H9 (cell line): ENCODE measurements around the gene ZC3H10. TPM values are rescaled to one million over a fixed set of nuclear protein-coding genes. Genes with fewer than 3 reads are reported as not detected.

Experiments
- DNase-seq: peaks from one replicate; pipeline ENCODE4 v3.0.0-alpha.2; 2017
- H2AFZ ChIP-seq: one replicate; pipeline ENCODE4 v1.6.1; 2013; ENCODE audit warnings: mild to moderate bottlenecking, low read length, control low read depth, moderate library complexity
- H2AK5ac ChIP-seq: 2 replicates; pipeline ENCODE4 v1.6.1; 2013; ENCODE audit warnings: low read length, control low read depth, mixed read lengths; ENCODE audit not compliant: insufficient read length
- H2BK120ac ChIP-seq: one replicate; pipeline ENCODE4 v1.6.1; 2013; ENCODE audit warnings: low read depth, mild to moderate bottlenecking, low read length, control low read depth, inconsistent platforms; ENCODE audit not compliant: poor library complexity, severe bottlenecking
- H2BK12ac ChIP-seq: 2 replicates; pipeline ENCODE4 v1.6.1; 2013; ENCODE audit warnings: low read length, control low read depth, mixed read lengths, low read depth; ENCODE audit not compliant: insufficient read length
- H2BK15ac ChIP-seq: 2 replicates; pipeline ENCODE4 v1.6.1; 2013; ENCODE audit warnings: low read depth, low read length, control low read depth
- H2BK20ac ChIP-seq: one replicate; pipeline ENCODE4 v1.6.1; 2013; ENCODE audit warnings: low read depth, mild to moderate bottlenecking, low read length, control low read depth, inconsistent platforms; ENCODE audit not compliant: poor library complexity, severe bottlenecking
- H2BK5ac ChIP-seq: 2 replicates; pipeline ENCODE4 v1.6.1; 2013; ENCODE audit warnings: low read length, control low read depth, mixed read lengths; ENCODE audit not compliant: insufficient read length
- H3K14ac ChIP-seq: 2 replicates; pipeline ENCODE4 v1.6.1; 2013; ENCODE audit warnings: low read length, control low read depth; ENCODE audit not compliant: insufficient read depth
- H3K18ac ChIP-seq: 2 replicates; pipeline ENCODE4 v1.6.1; 2013; ENCODE audit warnings: low read depth, mild to moderate bottlenecking, mixed read lengths, low read length, control low read depth; ENCODE audit not compliant: insufficient read length
- H3K23ac ChIP-seq: 2 replicates; pipeline ENCODE4 v1.6.1; 2013; ENCODE audit warnings: low read length, control low read depth, mixed read lengths, low read depth; ENCODE audit not compliant: insufficient read length
- H3K23me2 ChIP-seq: 2 replicates; pipeline ENCODE4 v1.6.1; 2013; ENCODE audit warnings: low read depth, mild to moderate bottlenecking, mixed read lengths, low read length, control low read depth; ENCODE audit not compliant: insufficient read length, poor library complexity, severe bottlenecking
- H3K27ac ChIP-seq: 2 replicates; pipeline ENCODE4 v1.5.1; 2013; ENCODE audit warnings: low read length, control low read depth, mixed read lengths, low read depth; ENCODE audit not compliant: insufficient read length
- H3K27me3 ChIP-seq: 2 replicates; pipeline ENCODE4 v1.6.1; 2013; ENCODE audit warnings: low read length, control low read depth, inconsistent platforms; ENCODE audit not compliant: insufficient read depth
- H3K4ac ChIP-seq: 2 replicates; pipeline ENCODE4 v1.6.1; 2013; ENCODE audit warnings: low read depth, mild to moderate bottlenecking, control low read depth, inconsistent platforms, low read length, moderate library complexity
- H3K4me1 ChIP-seq: 2 replicates; pipeline ENCODE4 v1.6.1; 2013; ENCODE audit warnings: low read length, control low read depth, inconsistent platforms; ENCODE audit not compliant: insufficient read depth
- H3K4me2 ChIP-seq: 2 replicates; pipeline ENCODE4 v1.6.1; 2013; ENCODE audit warnings: low read length, control low read depth, mixed read lengths; ENCODE audit not compliant: insufficient read length, insufficient read depth
- H3K56ac ChIP-seq: 2 replicates; pipeline ENCODE4 v1.6.1; 2013; ENCODE audit warnings: low read depth, mild to moderate bottlenecking, mixed read lengths, low read length, control low read depth; ENCODE audit not compliant: insufficient read length
- H3K79me1 ChIP-seq: 2 replicates; pipeline ENCODE4 v1.6.1; 2013; ENCODE audit warnings: low read depth, mild to moderate bottlenecking, moderate library complexity, low read length, control low read depth, inconsistent platforms; ENCODE audit not compliant: insufficient read depth, poor library complexity, severe bottlenecking
- H3K79me2 ChIP-seq: 2 replicates; pipeline ENCODE4 v1.6.1; 2013; ENCODE audit warnings: low read length, control low read depth, inconsistent platforms; ENCODE audit not compliant: insufficient read depth
- H3K9ac ChIP-seq: 2 replicates; pipeline ENCODE4 v1.6.1; 2013; ENCODE audit warnings: low read length, control low read depth, mixed read lengths; ENCODE audit not compliant: insufficient read length; ENCODE audit errors: extremely low read depth
- H3K9me3 ChIP-seq: one replicate; pipeline ENCODE4 v1.6.1; 2013; ENCODE audit warnings: low read depth, low read length, inconsistent platforms; ENCODE audit not compliant: control insufficient read depth
- H3T11ph ChIP-seq: one replicate; pipeline ENCODE4 v1.6.1; 2013; ENCODE audit warnings: mild to moderate bottlenecking, low read length, control low read depth, inconsistent platforms
- H4K20me1 ChIP-seq: one replicate; pipeline ENCODE4 v1.6.1; 2013; ENCODE audit not compliant: control insufficient read depth, insufficient read length, insufficient read depth
- H4K5ac ChIP-seq: 2 replicates; pipeline ENCODE4 v1.6.1; 2013; ENCODE audit warnings: low read depth, mild to moderate bottlenecking, mixed read lengths, low read length, control low read depth; ENCODE audit not compliant: insufficient read length
- H4K8ac ChIP-seq: replicated peaks from 2 replicates; pipeline ENCODE4 v1.6.1; 2013; ENCODE audit warnings: low read length, control low read depth, mixed read lengths, low read depth; ENCODE audit not compliant: insufficient read length
- H4K91ac ChIP-seq: 2 replicates; pipeline ENCODE4 v1.6.1; 2013; ENCODE audit warnings: low read depth, mild to moderate bottlenecking, moderate library complexity, mixed read lengths, low read length, control low read depth; ENCODE audit not compliant: insufficient read length
- H3K27ac Mint-ChIP-seq, 3 experiments: 2 replicates in 2 of 3; 3 replicates in 1 of 3; pipeline ENCODE4 v1.8.0; 2020 to 2021; ENCODE audit warnings: mixed read lengths in 3 of 3, mild to moderate bottlenecking in 1 of 3, moderate library complexity in 1 of 3
- H3K27me3 Mint-ChIP-seq: 2 replicates; pipeline ENCODE4 v1.8.0; 2021; ENCODE audit warnings: low read depth, mild to moderate bottlenecking, moderate library complexity, mixed read lengths
- H3K36me3 Mint-ChIP-seq, 3 experiments: 2 replicates in 2 of 3; 3 replicates in 1 of 3; pipeline ENCODE4 v1.8.0; 2020 to 2021; ENCODE audit warnings: low read depth in 3 of 3, mixed read lengths in 3 of 3; ENCODE audit not compliant: insufficient read depth in 1 of 3
- H3K4me1 Mint-ChIP-seq, 2 experiments: 2 replicates each; pipeline ENCODE4 v1.8.0; 2020; ENCODE audit warnings: mixed read lengths in 2 of 2
- H3K4me3 Mint-ChIP-seq, 2 experiments: 2 replicates in 1 of 2; 3 replicates in 1 of 2; pipeline ENCODE4 v1.8.0; 2020 to 2021; ENCODE audit warnings: mild to moderate bottlenecking in 2 of 2, mixed read lengths in 2 of 2, moderate library complexity in 1 of 2
- H3K9me3 Mint-ChIP-seq, 2 experiments: 2 replicates in 1 of 2; 3 replicates in 1 of 2; pipeline ENCODE4 v1.8.0; 2020; ENCODE audit warnings: mild to moderate bottlenecking in 2 of 2, mixed read lengths in 2 of 2, moderate library complexity in 1 of 2
- CTCF ChIP-seq: fragments of 200-600 bp; sonication (generic); conservative IDR thresholded peaks from 3 replicates; pipeline ENCODE4 v1.8.0; 2021; ENCODE audit warnings: antibody characterized with exemption, mild to moderate bottlenecking
- WGBS: extraction: QIAGEN DNeasy Blood & Tissue Kit; methylation state at CpG from one replicate; pipeline ENCODE4 v1.1.7; 2013; ENCODE audit warnings: missing lambda C conversion rate, low lambda C conversion rate, mixed read lengths; ENCODE audit not compliant: insufficient read length; ENCODE audit errors: extremely low coverage; 5-methylcytosine and 5-hydroxymethylcytosine counted together
- total RNA-seq: library from RNA; stranded (reverse); gene quantifications from 2 replicates; pipeline ENCODE4 v1.2.1, GENCODE V29; 2021

ZC3H10 gene
- total RNA-seq, 1 experiment from 2014 or later = 9.4 TPM

DNA sequence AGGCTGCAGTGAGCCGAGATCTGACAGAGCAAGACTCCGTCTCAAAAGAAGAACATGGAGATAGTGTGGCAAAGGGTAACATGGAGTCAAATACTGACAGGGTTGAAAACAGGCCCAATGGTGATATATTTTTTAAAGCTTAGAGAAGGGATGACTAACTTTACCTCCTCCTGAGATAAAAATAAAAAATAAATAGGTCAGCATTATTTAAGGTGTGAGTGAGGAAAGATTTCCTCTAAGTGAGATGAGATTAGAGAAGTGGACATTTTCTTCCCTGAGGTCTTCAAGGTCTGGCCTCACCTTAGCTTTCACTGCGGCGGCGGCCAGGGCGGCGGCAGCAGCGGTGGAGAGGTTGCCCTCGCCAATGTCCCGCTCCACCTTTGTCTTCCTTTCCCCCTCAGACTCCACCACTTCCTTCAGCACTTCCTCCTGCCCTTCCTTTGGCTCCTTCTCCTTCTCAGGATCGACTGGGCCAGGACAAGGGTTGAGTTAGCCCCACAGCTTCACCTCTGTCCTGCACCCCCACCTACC is 51.2 kb downstream of the ZC3H10 start:
- no peaks in the 10 kb centered on the region for H4K20me1 ChIP-seq
- no peak overlapping the region for H3K18ac ChIP-seq
- no peaks in the 10 kb centered on the region for H3K9me3 Mint-ChIP-seq
- H3K27me3 ChIP-seq = no peaks in the 10 kb centered on the region
- peak overlapping the region in 1 of 3 experiments; percentile 76; a peak in 2 of 7 replicates for H3K27ac Mint-ChIP-seq
- no peaks in the 10 kb centered on the region for H3K9me3 ChIP-seq
- WGBS = no CpG with 5 or more reads among the region's 11 CpGs
- H3K4ac ChIP-seq = no peak overlapping the region
- peaks cover 1% of the 10 kb centered on the region; the same call in 1 of the 2 replicates for H3K27me3 Mint-ChIP-seq
- H2BK20ac ChIP-seq = no peak overlapping the region
- H3K14ac ChIP-seq = no peak overlapping the region
- H3K4me3 Mint-ChIP-seq = no peak overlapping the region; a peak in 1 of 5 replicates
- H3K4me1 ChIP-seq = no peaks in the 10 kb centered on the region
- no peaks in the 10 kb centered on the region for H3K79me2 ChIP-seq
- TF ChIP-seq CTCF = no peak
- no peaks in the 10 kb centered on the region for H3K4me1 Mint-ChIP-seq
- H3K27ac ChIP-seq = no peak overlapping the region
- H3K23me2 ChIP-seq = no peaks in the 10 kb centered on the region
- DNase-seq = no peak
- no peak overlapping the region for H2BK12ac ChIP-seq
- no peak overlapping the region for H3K4me2 ChIP-seq
- no peaks in the 10 kb centered on the region for H3K79me1 ChIP-seq
- no peak overlapping the region for H2BK15ac ChIP-seq
- no peak overlapping the region for H4K8ac ChIP-seq
- peaks cover 61 to 93% (median 89%) of the 10 kb centered on the region in 3 experiments for H3K36me3 Mint-ChIP-seq
- no peak overlapping the region for H3K23ac ChIP-seq
- H2BK5ac ChIP-seq = no peak overlapping the region
- no peak overlapping the region for H4K5ac ChIP-seq
- no peak overlapping the region for H4K91ac ChIP-seq
- H3K9ac ChIP-seq = no peak overlapping the region
- no peak overlapping the region for H3T11ph ChIP-seq
- no peak overlapping the region for H2BK120ac ChIP-seq
- no peak overlapping the region for H2AFZ ChIP-seq
- H2AK5ac ChIP-seq = no peak overlapping the region
- no peak overlapping the region for H3K56ac ChIP-seq
